Endothelial cell of umbilical vein (primary cell): ENCODE data around the gene USP2. TPM values are rescaled to one million over a fixed set of nuclear protein-coding genes. Genes with fewer than 3 reads are reported as not detected.

Experiments
- BruUV-seq: library from RNA; stranded (reverse); fragments of 400-500 nt; replicated peaks from 2 replicates; lab custom pipeline; 2021; lab: Mats Ljungman, UMichigan
- CTCF ChIA-PET: fragments of 300-600, 350-600 bp; sonication (Branson Sonifier 250); formaldehyde crosslinking; loops from one replicate; lab custom pipeline; 2021; ENCODE audit warnings: antibody characterized with exemption, inconsistent platforms; lab: Charles Lee
- POLR2A ChIA-PET: fragments of 300-600, 350-600 bp; sonication (Branson Sonifier 250); formaldehyde crosslinking; loops from one replicate; lab custom pipeline; 2021; ENCODE audit warnings: antibody characterized with exemption, inconsistent platforms; lab: Charles Lee
- DNase-seq: peaks from one replicate; pipeline ENCODE4 v3.0.0-alpha.2; 2011; ENCODE audit warnings: low read depth, low spot score
- FAIRE-seq: peaks from 2 replicates; lab custom pipeline; 2011; peaks lifted over from hg19 to GRCh38; lab: Jason Lieb, UNC
- H2AFZ ChIP-seq: 2 replicates; pipeline ENCODE4 v1.6.0; 2012; ENCODE audit warnings: low read depth, low read length, control low read depth, inconsistent platforms
- H3K27ac ChIP-seq: 2 replicates; pipeline ENCODE4 v1.5.1; 2011; ENCODE audit warnings: low read depth, mild to moderate bottlenecking, control low read depth, low read length, moderate library complexity; ENCODE audit not compliant: insufficient read depth
- H3K27me3 ChIP-seq, 2 experiments: 2 replicates each; pipeline versions ENCODE4 v1.6.0 to v1.6.1; 2011; ENCODE audit warnings: low read length in 2 of 2, mixed read lengths in 1 of 2; ENCODE audit not compliant: control insufficient read depth in 2 of 2, insufficient read depth in 2 of 2
- H3K36me3 ChIP-seq, 2 experiments: 2 replicates in 1 of 2; 3 replicates in 1 of 2; pipeline ENCODE4 v1.5.1; 2011; ENCODE audit warnings: low read length in 2 of 2, mild to moderate bottlenecking in 1 of 2, moderate library complexity in 1 of 2; ENCODE audit not compliant: control insufficient read depth in 2 of 2, insufficient read depth in 2 of 2; ENCODE audit errors: extremely low read depth in 1 of 2
- H3K4me1 ChIP-seq: 3 replicates; pipeline ENCODE4 v1.5.1; 2011; ENCODE audit warnings: mild to moderate bottlenecking, low read length; ENCODE audit not compliant: control insufficient read depth, insufficient read depth; ENCODE audit errors: extremely low read depth
- H3K4me2 ChIP-seq: 2 replicates; pipeline ENCODE4 v1.6.1; 2011; ENCODE audit warnings: low read length, control low read depth, mixed read lengths; ENCODE audit not compliant: insufficient read depth
- H3K4me3 ChIP-seq, 3 experiments: fragments of 200-600 bp in 1 of 3; sonication (generic), shearing (Covaris generic) in 1 of 3; replicated peaks in 1 of 3; 2 replicates each; pipeline ENCODE4 v1.5.1; 2011 to 2016; ENCODE audit warnings: control low read depth in 3 of 3, low read length in 3 of 3, mild to moderate bottlenecking in 2 of 3, inconsistent platforms in 1 of 3, low read depth in 1 of 3, moderate library complexity in 1 of 3; ENCODE audit not compliant: insufficient read depth in 1 of 3
- H3K79me2 ChIP-seq: 2 replicates; pipeline ENCODE4 v1.6.0; 2012; ENCODE audit warnings: low read length, inconsistent platforms; ENCODE audit not compliant: control insufficient read depth, insufficient read depth
- H3K9ac ChIP-seq: replicated peaks from 2 replicates; pipeline ENCODE3; 2011; ENCODE audit warnings: low read length, control low read depth; ENCODE audit not compliant: insufficient read depth; ENCODE audit errors: extremely low read depth
- H3K9me1 ChIP-seq: replicated peaks from 3 replicates; pipeline ENCODE4 v1.6.0; 2011; ENCODE audit warnings: mild to moderate bottlenecking, low read length; ENCODE audit not compliant: control insufficient read depth, insufficient read depth; ENCODE audit errors: extremely low read depth
- H3K9me3 ChIP-seq: replicated peaks from 2 replicates; pipeline ENCODE4 v1.5.1; 2012; ENCODE audit warnings: low read length, inconsistent platforms; ENCODE audit not compliant: control insufficient read depth, insufficient read depth
- H4K20me1 ChIP-seq: replicated peaks from 2 replicates; pipeline ENCODE3; 2011; ENCODE audit warnings: mild to moderate bottlenecking, low read length; ENCODE audit not compliant: control insufficient read depth, insufficient read depth; ENCODE audit errors: extremely low read depth
- EZH2 ChIP-seq: IDR thresholded peaks from 2 replicates; pipeline ENCODE4 v1.6.1; 2012; ENCODE audit warnings: borderline replicate concordance, low read depth, mild to moderate bottlenecking, moderate library complexity, low read length, inconsistent platforms; ENCODE audit not compliant: severe bottlenecking
- FOS ChIP-seq: IDR thresholded peaks from 2 replicates; pipeline ENCODE4 v1.6.1; 2011; ENCODE audit warnings: mild to moderate bottlenecking, low read length, moderate library complexity, borderline replicate concordance; ENCODE audit not compliant: insufficient read depth
- GATA2 ChIP-seq: IDR thresholded peaks from 2 replicates; pipeline ENCODE4 v1.7.0; 2011; ENCODE audit warnings: low read depth, mild to moderate bottlenecking, moderate library complexity, mixed read lengths, low read length; ENCODE audit not compliant: insufficient read length, insufficient read depth
- MYC ChIP-seq: IDR thresholded peaks from one replicate; pipeline ENCODE4 v1.6.1; 2011; ENCODE audit warnings: mild to moderate bottlenecking, low read depth, low read length
- POLR2A ChIP-seq: IDR thresholded peaks from 2 replicates; pipeline ENCODE4 v1.6.1; 2012; ENCODE audit warnings: low read depth, mild to moderate bottlenecking, control low read depth, low read length
- dilution Hi-C: fragments of 300-500 bp; cut with MboI; formaldehyde crosslinking; loops from one replicate; pipeline ENCODE4 v1.15.0; 2019; ENCODE audit warnings: low sequenced_read_pairs; ENCODE audit not compliant: extremely low pct_ligation_motif_present
- intact Hi-C: fragments of 100-400 bp; cut with micrococcal nuclease; formaldehyde crosslinking; loops from one replicate; pipeline ENCODE4 v1.10.0; 2022
- polyA plus RNA-seq, 4 experiments: library from polyadenylated mRNA; depleted of rRNA in 3 of 4; stranded (reverse) in 3 of 4; unstranded in 1 of 4; fragments of >200 nt; gene quantifications; 2 replicates each; pipeline versions ENCODE4 v1.2.1 to v1.2.3, GENCODE V29; 2011 to 2012; ENCODE audit warnings: missing spikeins in 1 of 4
- total RNA-seq: library from RNA; stranded (reverse); gene quantifications from 2 replicates; pipeline ENCODE4 v1.2.3, GENCODE V29; 2021

Gene USP2
- total and polyA plus RNA-seq, 2 donors (not counting 3 experiments of a cell fraction or from before 2014, with no cell fraction given), result 0.21 to 1.2 TPM

GRCh38 chr11:119319136-119319699 lies 62.3 kb downstream of the USP2 start:
- H3K4me1 ChIP-seq, result peaks cover 61% of the 10 kb centered on the region
- no peak overlapping the region for H3K4me3 ChIP-seq
- H3K27ac ChIP-seq, result peak overlapping the region; percentile 93
- peak overlapping the region; percentile 61 for H3K9ac ChIP-seq
- no peaks in the 10 kb centered on the region for H3K27me3 ChIP-seq
- no peaks in the 10 kb centered on the region for H3K9me3 ChIP-seq
- peaks cover 3 to 9% of the 10 kb centered on the region in 2 experiments for H3K36me3 ChIP-seq
- intact Hi-C loops (loop anchor here (5.0 kb wide), 2 partner anchors 252 to 407 kb away; partner anchors contain the start of gene VPS11), dilution Hi-C loops (no loop called here)
- no peaks in the 10 kb centered on the region for H4K20me1 ChIP-seq
- ChIA-PET POLR2A (interaction anchor here (0.6 to 2.6 kb wide), 5 partner anchors 11 to 224 kb away, joined by 6 to 18 read pairs (median 10); partner anchors contain the start of gene C1QTNF5), CTCF (interaction anchor here (0.7 to 15.9 kb wide), 5 partner anchors 12 to 225 kb away, joined by 3 to 301 read pairs (median 17); partner anchors contain the start of genes C1QTNF5 and CBL)
- H3K79me2 ChIP-seq, result peaks cover 33% of the 10 kb centered on the region
- no peak for DNase-seq
- H2AFZ ChIP-seq, result no peak overlapping the region
- FAIRE-seq, result no peak
- TF ChIP-seq GATA2 (no peak), POLR2A (peak; percentile 15), MYC (no peak), FOS (no peak), EZH2 (no peak)
- H3K4me2 ChIP-seq, result peak overlapping the region; percentile 6
- H3K9me1 ChIP-seq, result no peaks in the 10 kb centered on the region
- TSS peak; percentile 16 for BruUV-seq
